Vagina (tissue), 2 donors: ENCODE results near the gene TMPRSS13.
"Not testable (repeated sequence)": the region's sequence is repeated elsewhere in the genome, so short reads cannot be mapped to it uniquely, and the experiment has no call there.

Experiments
- POLR2A ChIP-seq, 2 donors: fragments of 450-650 bp; IDR thresholded peaks; one replicate each; pipeline ENCODE4 v1.6.1; 2017; ENCODE audit warnings: antibody characterized with exemption in 2 of 2, mild to moderate bottlenecking in 2 of 2, moderate library complexity in 2 of 2
- POLR2AphosphoS5 ChIP-seq, 2 donors: sonication (generic); formaldehyde crosslinking; IDR thresholded peaks; one replicate each; pipeline ENCODE4 v1.9.0; 2017; ENCODE audit warnings: antibody characterized with exemption in 2 of 2, mild to moderate bottlenecking in 2 of 2, low read depth in 1 of 2; ENCODE audit not compliant: insufficient read depth in 1 of 2
- TF ChIP-seq, protein P1 (sequence below), 3 experiments: fragments of 450-650 bp in 2 of 3; fragments of 200-600 bp in 1 of 3; sonication (generic) in 1 of 3; IDR thresholded peaks; one replicate each; pipeline ENCODE4 v1.5.1; 2017 to 2019; ENCODE audit warnings: antibody characterized with exemption in 3 of 3, mild to moderate bottlenecking in 2 of 3, moderate library complexity in 2 of 3

DNA sequence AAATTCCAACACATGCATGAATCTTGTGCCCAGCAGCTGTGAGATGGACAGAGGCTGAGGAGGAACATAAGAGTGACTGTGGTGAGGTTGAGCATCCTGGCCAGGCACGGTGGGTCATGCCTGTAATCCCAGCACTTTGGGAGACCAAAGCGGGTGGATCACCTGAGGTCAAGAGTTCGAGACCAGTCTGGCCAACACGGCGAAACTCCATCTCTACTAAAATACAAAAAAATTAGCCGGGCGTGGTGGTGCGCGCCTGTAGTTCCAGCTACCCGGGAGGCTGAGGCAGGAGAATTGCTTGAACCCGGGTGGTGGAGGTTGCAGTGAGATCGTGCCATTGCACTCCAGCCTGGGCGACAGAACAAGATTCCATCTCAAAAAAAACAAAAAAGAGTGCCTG, 63.7 kb downstream of the TMPRSS13 start:
- TF ChIP-seq, protein P1, sequence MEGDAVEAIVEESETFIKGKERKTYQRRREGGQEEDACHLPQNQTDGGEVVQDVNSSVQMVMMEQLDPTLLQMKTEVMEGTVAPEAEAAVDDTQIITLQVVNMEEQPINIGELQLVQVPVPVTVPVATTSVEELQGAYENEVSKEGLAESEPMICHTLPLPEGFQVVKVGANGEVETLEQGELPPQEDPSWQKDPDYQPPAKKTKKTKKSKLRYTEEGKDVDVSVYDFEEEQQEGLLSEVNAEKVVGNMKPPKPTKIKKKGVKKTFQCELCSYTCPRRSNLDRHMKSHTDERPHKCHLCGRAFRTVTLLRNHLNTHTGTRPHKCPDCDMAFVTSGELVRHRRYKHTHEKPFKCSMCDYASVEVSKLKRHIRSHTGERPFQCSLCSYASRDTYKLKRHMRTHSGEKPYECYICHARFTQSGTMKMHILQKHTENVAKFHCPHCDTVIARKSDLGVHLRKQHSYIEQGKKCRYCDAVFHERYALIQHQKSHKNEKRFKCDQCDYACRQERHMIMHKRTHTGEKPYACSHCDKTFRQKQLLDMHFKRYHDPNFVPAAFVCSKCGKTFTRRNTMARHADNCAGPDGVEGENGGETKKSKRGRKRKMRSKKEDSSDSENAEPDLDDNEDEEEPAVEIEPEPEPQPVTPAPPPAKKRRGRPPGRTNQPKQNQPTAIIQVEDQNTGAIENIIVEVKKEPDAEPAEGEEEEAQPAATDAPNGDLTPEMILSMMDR (IDR thresholded peaks at IDR 0.05), result not testable (repeated sequence)
- not testable (repeated sequence) for TF ChIP-seq POLR2A (IDR thresholded peaks at IDR 0.05); POLR2AphosphoS5 (IDR thresholded peaks at IDR 0.05; ENCODE audit: insufficient read depth in 1 of 2, low read depth in 1 of 2)
